HG02884 (cell line): ENCODE results near the gene CDK5RAP2.

Source experiments
- ATAC-seq: cut with Tn5 transposase; IDR thresholded peaks from one replicate; pipeline ENCODE4 v1.9.1; 2021; ENCODE audit warnings: mild to moderate bottlenecking, moderate library complexity; ENCODE audit not compliant: unreplicated experiment

Gene CDK5RAP2

GRCh38 chr9:120410925-120411501 is 169.0 kb downstream of the CDK5RAP2 start:
- no peak for ATAC-seq

GRCh38 chr9:120408680-120409258 is 171.2 kb downstream of the CDK5RAP2 start:
- no peak for ATAC-seq

- ATAC-seq = no peak
Observed at GRCh38 chr9:120405860-120406259, 174.1 kb downstream of the CDK5RAP2 start.

- no peak for ATAC-seq
Observed at GRCh38 chr9:120405134-120405533, 174.8 kb downstream of the CDK5RAP2 start.

- no peak for ATAC-seq
Observed at GRCh38 chr9:120403543-120403856, 176.5 kb downstream of the CDK5RAP2 start.

- no peak for ATAC-seq
Observed at GRCh38 chr9:120402741-120403542, 177.0 kb downstream of the CDK5RAP2 start.

GRCh38 chr9:120399940-120400339 is 180.0 kb downstream of the CDK5RAP2 start:
- ATAC-seq = no peak

- ATAC-seq = no peak
Observed at GRCh38 chr9:120398286-120398685, 181.7 kb downstream of the CDK5RAP2 start.

GRCh38 chr9:120397453-120397852 is 182.5 kb downstream of the CDK5RAP2 start:
- ATAC-seq = no peak

- no peak for ATAC-seq
Observed at GRCh38 chr9:120396931-120397330, 183.0 kb downstream of the CDK5RAP2 start.

- no peak for ATAC-seq
Observed at GRCh38 chr9:120396418-120396817, 183.5 kb downstream of the CDK5RAP2 start.

- ATAC-seq = no peak
Observed at GRCh38 chr9:120395376-120395775, 184.6 kb downstream of the CDK5RAP2 start.

GRCh38 chr9:120394058-120394669 is 185.8 kb downstream of the CDK5RAP2 start:
- no peak for ATAC-seq

GRCh38 chr9:120393386-120394057 is 186.4 kb downstream of the CDK5RAP2 start:
- ATAC-seq = no peak

- ATAC-seq = no peak
Observed at GRCh38 chr9:120392711-120393110, 187.3 kb downstream of the CDK5RAP2 start.

GRCh38 chr9:120392245-120392644 is 187.7 kb downstream of the CDK5RAP2 start:
- no peak for ATAC-seq

GRCh38 chr9:120391691-120392090 is 188.3 kb downstream of the CDK5RAP2 start:
- ATAC-seq = no peak

GRCh38 chr9:120390637-120391190 is 189.3 kb downstream of the CDK5RAP2 start:
- ATAC-seq = no peak

GRCh38 chr9:120389867-120390266 is 190.1 kb downstream of the CDK5RAP2 start:
- no peak for ATAC-seq

- ATAC-seq = no peak
Observed at GRCh38 chr9:120389300-120389699, 190.7 kb downstream of the CDK5RAP2 start.
